CD4-positive, alpha-beta T cell (primary cell): ENCODE data around the gene NPW. TPM values are rescaled to one million over a fixed set of nuclear protein-coding genes. Genes with fewer than 3 reads are reported as not detected.

ENCODE experiments used
- ATAC-seq: fragments of 200-7000 bp; cut with Tn5 transposase; one replicate; pipeline ENCODE4 v1.10.0; 2022; ENCODE audit warnings: mild to moderate bottlenecking; ENCODE audit not compliant: poor library complexity
- CTCF ChIA-PET: fragments of 350-600 bp; sonication (Branson Sonifier 250); formaldehyde crosslinking; loops from one replicate; lab custom pipeline; 2021; ENCODE audit warnings: antibody characterized with exemption, inconsistent platforms; lab: Charles Lee
- POLR2A ChIA-PET: fragments of 350-600 bp; sonication (Branson Sonifier 250); formaldehyde crosslinking; loops from one replicate; lab custom pipeline; 2021; ENCODE audit warnings: antibody characterized with exemption, inconsistent platforms; lab: Charles Lee
- DNase-seq, 14 experiments: peaks; one replicate each; pipeline ENCODE4 v3.0.0-alpha.2; 2013 to 2020; ENCODE audit warnings: mixed read lengths in 2 of 14
- H3K27ac ChIP-seq, 2 donors: one replicate each; pipeline versions ENCODE4 v1.5.1 to v1.7.0; 2013; ENCODE audit warnings: low read length in 2 of 2, low read depth in 1 of 2, mild to moderate bottlenecking in 1 of 2
- H3K27me3 ChIP-seq, 2 experiments: 1 replicate in 1 of 2; 2 replicates in 1 of 2; pipeline versions ENCODE4 v1.6.1 to v1.7.0; 2013; ENCODE audit warnings: low read length in 2 of 2, control low read depth in 1 of 2, mild to moderate bottlenecking in 1 of 2, moderate library complexity in 1 of 2; ENCODE audit not compliant: insufficient read depth in 2 of 2, control insufficient read depth in 1 of 2
- H3K36me3 ChIP-seq: one replicate; pipeline ENCODE4 v1.6.1; 2013; ENCODE audit warnings: low read length, control low read depth; ENCODE audit not compliant: insufficient read depth
- H3K4me1 ChIP-seq: one replicate; pipeline ENCODE4 v1.6.1; 2013; ENCODE audit warnings: low read length, control low read depth; ENCODE audit not compliant: insufficient read depth
- H3K4me3 ChIP-seq: one replicate; pipeline ENCODE4 v1.5.1; 2013; ENCODE audit warnings: mild to moderate bottlenecking, low read length, moderate library complexity
- H3K9me3 ChIP-seq, 2 experiments: 1 replicate in 1 of 2; 2 replicates in 1 of 2; pipeline versions ENCODE4 v1.6.1 to v1.7.0; 2013; ENCODE audit warnings: low read length in 2 of 2, mild to moderate bottlenecking in 2 of 2, control low read depth in 1 of 2, moderate library complexity in 1 of 2; ENCODE audit not compliant: control insufficient read depth in 1 of 2, insufficient read depth in 1 of 2
- H3K27ac Mint-ChIP-seq: one replicate; pipeline ENCODE4 v1.8.0; 2020; ENCODE audit warnings: mixed read lengths
- H3K27me3 Mint-ChIP-seq: one replicate; pipeline ENCODE4 v1.8.0; 2021; ENCODE audit warnings: mixed read lengths
- H3K36me3 Mint-ChIP-seq: one replicate; pipeline ENCODE4 v1.8.0; 2021; ENCODE audit warnings: low read depth, mixed read lengths
- H3K4me1 Mint-ChIP-seq: one replicate; pipeline ENCODE4 v1.8.0; 2021; ENCODE audit warnings: low read depth, mixed read lengths
- H3K4me3 Mint-ChIP-seq: one replicate; pipeline ENCODE4 v1.8.0; 2020; ENCODE audit warnings: mild to moderate bottlenecking, mixed read lengths
- H3K9me3 Mint-ChIP-seq: one replicate; pipeline ENCODE4 v1.8.0; 2020; ENCODE audit warnings: mixed read lengths
- CTCF ChIP-seq: fragments of 200-600 bp; IDR thresholded peaks from one replicate; pipeline ENCODE4 v1.8.0; 2022; ENCODE audit warnings: antibody characterized with exemption, mild to moderate bottlenecking
- intact Hi-C, 2 experiments: fragments of 100-400 bp; cut with DNase I in 1 of 2; cut with micrococcal nuclease in 1 of 2; formaldehyde crosslinking; loops; one replicate each; pipeline versions ENCODE4 v1.15.1 to v1.9.0; 2023 to 2025; cut with DNase I, micrococcal nuclease
- total RNA-seq, 174 experiments: library from RNA in 2 of 174; stranded (reverse) in 2 of 174; gene quantifications; one replicate each; pipeline ENCODE4 v1.2.3 and lab custom pipeline; 2021 to 2026

The NPW gene
- total RNA-seq, 2 experiments from 2014 or later, result 0.80 TPM; not detected in 1

GRCh38 chr16:1980030-1980769 is 39.4 kb upstream of the NPW start:
- Histone ChIP-seq H3K4me3 (no peak overlapping the region), H3K4me1 (peaks cover 43% of the 10 kb centered on the region), H3K27ac (no peak overlapping the region), H3K9me3 (peaks cover 0 to 24% of the 10 kb centered on the region in 2 experiments), H3K36me3 (peaks cover 33% of the 10 kb centered on the region), H3K27me3 (peaks cover 32 to 40% of the 10 kb centered on the region in 2 experiments)
- POLR2A ChIA-PET, result interaction anchor here (0.7 to 6.8 kb wide), 4 partner anchors 8 to 302 kb away, joined by 3 to 62 read pairs (median 4); partner anchors contain the start of genes JPT2, RPS2 and TBL3
- H3K9me3 Mint-ChIP-seq, result no peaks in the 10 kb centered on the region
- intact Hi-C loops, result no loop called here
- TF ChIP-seq CTCF, result no peak
- CTCF ChIA-PET, result no interaction called here
- peak overlapping the region; percentile 4 for H3K4me3 Mint-ChIP-seq
- ATAC-seq (no peak), DNase-seq (no peak)
- H3K36me3 Mint-ChIP-seq, result peaks cover 21% of the 10 kb centered on the region
- peaks cover 28% of the 10 kb centered on the region for H3K27me3 Mint-ChIP-seq
- H3K27ac Mint-ChIP-seq, result no peak overlapping the region
- H3K4me1 Mint-ChIP-seq, result peaks cover 17% of the 10 kb centered on the region

GRCh38 chr16:1980770-1981087 is 38.9 kb upstream of the NPW start:
- ATAC-seq, result no peak
- no peak for TF ChIP-seq CTCF
- intact Hi-C loops, result no loop called here
- no peak overlapping the region for H3K4me3 ChIP-seq
- H3K4me1 Mint-ChIP-seq, result peaks cover 20% of the 10 kb centered on the region
- H3K9me3 Mint-ChIP-seq, result no peaks in the 10 kb centered on the region
- H3K27me3 ChIP-seq, result peaks cover 32 to 40% of the 10 kb centered on the region in 2 experiments
- H3K4me1 ChIP-seq, result peaks cover 48% of the 10 kb centered on the region
- peaks cover 33% of the 10 kb centered on the region for H3K36me3 ChIP-seq
- POLR2A ChIA-PET, result interaction anchor here (0.7 to 6.8 kb wide), 4 partner anchors 9 to 302 kb away, joined by 3 to 62 read pairs (median 4); partner anchors contain the start of genes JPT2, RPS2 and TBL3
- peaks cover 28% of the 10 kb centered on the region for H3K27me3 Mint-ChIP-seq
- no peak for DNase-seq
- H3K27ac ChIP-seq, result no peak overlapping the region
- CTCF ChIA-PET, result no interaction called here
- peak overlapping the region; percentile 25 for H3K4me3 Mint-ChIP-seq
- no peak overlapping the region for H3K27ac Mint-ChIP-seq
- peaks cover 0 to 24% of the 10 kb centered on the region in 2 experiments for H3K9me3 ChIP-seq
- H3K36me3 Mint-ChIP-seq, result peaks cover 20% of the 10 kb centered on the region

DNA sequence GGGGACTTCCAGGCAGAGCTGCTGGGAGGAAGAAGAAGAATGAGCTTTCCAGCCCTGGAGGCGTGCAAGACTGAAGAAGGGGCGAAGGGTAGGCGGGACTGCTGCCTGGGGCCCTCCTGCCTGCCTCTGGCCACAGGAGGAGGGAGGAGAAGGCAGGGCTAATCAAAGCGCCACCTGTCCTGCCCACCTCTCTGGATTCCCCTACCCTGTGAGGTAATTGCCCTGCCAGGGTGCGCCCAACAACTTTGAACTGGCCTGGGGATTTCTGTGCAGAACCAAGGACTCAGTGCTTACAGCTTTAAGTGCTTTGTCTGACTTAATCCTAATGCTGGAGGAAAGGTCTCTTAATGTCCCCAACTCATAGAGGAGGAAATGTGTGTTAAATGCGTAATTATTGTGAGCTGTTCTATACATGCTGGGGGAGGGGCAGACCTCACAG is 38.2 kb upstream of the NPW start, which contains the start of gene NOXO1:
Gene NOXO1, minus strand, starts transcription at position 72 of the 439 bp plus-strand sequence. CDS start 290 bp downstream, outside the sequence.
- Histone ChIP-seq H3K27me3 (peaks cover 32 to 40% of the 10 kb centered on the region in 2 experiments), H3K27ac (no peak within 1 kb of the TSS), H3K36me3 (peaks cover 34% of the 10 kb centered on the region), H3K9me3 (peaks cover 0 to 24% of the 10 kb centered on the region in 2 experiments), H3K4me1 (peaks cover 49% of the 10 kb centered on the region), H3K4me3 (no peak within 1 kb of the TSS)
- no peak for ATAC-seq
- intact Hi-C loops, result no loop called here
- TF ChIP-seq CTCF, result no peak
- no peaks in the 10 kb centered on the region for H3K9me3 Mint-ChIP-seq
- DNase-seq, result peak in 2 of 14 experiments; percentile 59
- ChIA-PET POLR2A (interaction anchor here (0.6 to 6.8 kb wide), 3 partner anchors 10 to 17 kb away, joined by 3 to 62 read pairs (median 5); partner anchors contain the start of genes RPS2 and TBL3), CTCF (no interaction called here)
- H3K4me3 Mint-ChIP-seq, result peak within 1 kb of the TSS; percentile 84
- peaks cover 20% of the 10 kb centered on the region for H3K4me1 Mint-ChIP-seq
- H3K36me3 Mint-ChIP-seq, result peaks cover 18% of the 10 kb centered on the region
- peaks cover 28% of the 10 kb centered on the region for H3K27me3 Mint-ChIP-seq
- no peak within 1 kb of the TSS for H3K27ac Mint-ChIP-seq
